Neuronal stem cell (in vitro differentiated cells): ENCODE results near the gene TM9SF4.

Experiments
- DNase-seq: peaks from one replicate; pipeline ENCODE4 v3.0.0-alpha.2; 2013; ENCODE audit warnings: low spot score
- H2AFZ ChIP-seq: one replicate; pipeline ENCODE4 v1.6.1; 2013; ENCODE audit warnings: mild to moderate bottlenecking, low read length, inconsistent platforms
- H2AK5ac ChIP-seq: 2 replicates; pipeline ENCODE4 v1.6.1; 2013; ENCODE audit warnings: low read depth, mild to moderate bottlenecking, inconsistent platforms, low read length, moderate library complexity, mixed read lengths
- H2BK120ac ChIP-seq: 2 replicates; pipeline ENCODE4 v1.6.1; 2013; ENCODE audit warnings: low read depth, mild to moderate bottlenecking, inconsistent platforms, low read length, moderate library complexity, mixed read lengths
- H2BK12ac ChIP-seq: one replicate; pipeline ENCODE4 v1.6.1; 2013; ENCODE audit warnings: low read length, inconsistent platforms
- H2BK15ac ChIP-seq: 2 replicates; pipeline ENCODE4 v1.6.1; 2013; ENCODE audit warnings: mild to moderate bottlenecking, low read length, inconsistent platforms, mixed read lengths
- H2BK5ac ChIP-seq: one replicate; pipeline ENCODE4 v1.6.1; 2013; ENCODE audit warnings: inconsistent platforms, mild to moderate bottlenecking, low read length, moderate library complexity
- H3K14ac ChIP-seq: one replicate; pipeline ENCODE4 v1.6.1; 2013; ENCODE audit warnings: low read length, inconsistent platforms
- H3K18ac ChIP-seq: 2 replicates; pipeline ENCODE4 v1.6.1; 2013; ENCODE audit warnings: low read length, inconsistent platforms
- H3K23ac ChIP-seq: 2 replicates; pipeline ENCODE4 v1.6.1; 2013; ENCODE audit warnings: low read depth, mild to moderate bottlenecking, mixed read lengths, low read length, inconsistent platforms; ENCODE audit not compliant: poor library complexity
- H3K27ac ChIP-seq: replicated peaks from 3 replicates; pipeline ENCODE4 v1.5.1; 2013; ENCODE audit warnings: low read length, inconsistent platforms
- H3K27me3 ChIP-seq, 3 experiments: 2 replicates each; pipeline ENCODE4 v1.6.1; 2013; ENCODE audit warnings: low read length in 3 of 3, mild to moderate bottlenecking in 2 of 3, inconsistent platforms in 1 of 3, low read depth in 1 of 3, mixed read lengths in 1 of 3, moderate library complexity in 1 of 3; ENCODE audit not compliant: control insufficient read depth in 3 of 3, insufficient read depth in 3 of 3
- H3K36me3 ChIP-seq, 2 donors: replicated peaks in 1 of 2; 2 replicates each; pipeline ENCODE4 v1.6.1; 2013; ENCODE audit warnings: low read length in 2 of 2; ENCODE audit not compliant: control insufficient read depth in 2 of 2, insufficient read depth in 2 of 2
- H3K4ac ChIP-seq: 2 replicates; pipeline ENCODE4 v1.6.1; 2013; ENCODE audit warnings: inconsistent platforms, mild to moderate bottlenecking, low read length, moderate library complexity
- H3K4me1 ChIP-seq, 2 donors: 1 replicate in 1 of 2; 2 replicates in 1 of 2; pipeline ENCODE4 v1.6.1; 2013; ENCODE audit warnings: low read length in 2 of 2, low read depth in 1 of 2; ENCODE audit not compliant: control insufficient read depth in 2 of 2, insufficient read depth in 1 of 2
- H3K4me2 ChIP-seq: one replicate; pipeline ENCODE4 v1.6.1; 2013; ENCODE audit warnings: mild to moderate bottlenecking, low read length, inconsistent platforms; ENCODE audit not compliant: insufficient read depth, poor library complexity, severe bottlenecking
- H3K4me3 ChIP-seq, 2 donors: 2 replicates each; pipeline ENCODE4 v1.5.1; 2013; ENCODE audit warnings: low read length in 2 of 2, mild to moderate bottlenecking in 2 of 2, inconsistent platforms in 1 of 2, moderate library complexity in 1 of 2
- H3K79me1 ChIP-seq: one replicate; pipeline ENCODE4 v1.6.1; 2013; ENCODE audit warnings: low read depth, mild to moderate bottlenecking, inconsistent platforms, low read length, moderate library complexity
- H3K9ac ChIP-seq: one replicate; pipeline ENCODE4 v1.6.1; 2013; ENCODE audit warnings: mild to moderate bottlenecking, low read depth, low read length, inconsistent platforms; ENCODE audit not compliant: poor library complexity
- H3K9me3 ChIP-seq, 2 donors: replicated peaks in 1 of 2; 2 replicates each; pipeline versions ENCODE3 to v1.6.1; 2013; ENCODE audit warnings: low read length in 2 of 2, mild to moderate bottlenecking in 2 of 2, inconsistent platforms in 1 of 2, low read depth in 1 of 2, mixed read lengths in 1 of 2, moderate library complexity in 1 of 2; ENCODE audit not compliant: control insufficient read depth in 2 of 2, insufficient read depth in 1 of 2
- H4K8ac ChIP-seq: one replicate; pipeline ENCODE4 v1.6.1; 2013; ENCODE audit warnings: low read depth, mild to moderate bottlenecking, inconsistent platforms, low read length, moderate library complexity
- H4K91ac ChIP-seq: one replicate; pipeline ENCODE4 v1.6.1; 2013; ENCODE audit warnings: low read length, low read depth, mild to moderate bottlenecking, inconsistent platforms; ENCODE audit not compliant: poor library complexity
- WGBS, 2 donors: extraction: QIAGEN DNeasy Blood & Tissue Kit; methylation state at CpG; one replicate each; pipeline ENCODE4 v1.1.7; 2013; ENCODE audit warnings: missing lambda C conversion rate in 2 of 2, mixed read lengths in 1 of 2; ENCODE audit not compliant: insufficient read length in 2 of 2, insufficient replicate concordance in 1 of 2; ENCODE audit errors: extremely low coverage in 2 of 2; 5-methylcytosine and 5-hydroxymethylcytosine counted together

The TM9SF4 gene

DNA sequence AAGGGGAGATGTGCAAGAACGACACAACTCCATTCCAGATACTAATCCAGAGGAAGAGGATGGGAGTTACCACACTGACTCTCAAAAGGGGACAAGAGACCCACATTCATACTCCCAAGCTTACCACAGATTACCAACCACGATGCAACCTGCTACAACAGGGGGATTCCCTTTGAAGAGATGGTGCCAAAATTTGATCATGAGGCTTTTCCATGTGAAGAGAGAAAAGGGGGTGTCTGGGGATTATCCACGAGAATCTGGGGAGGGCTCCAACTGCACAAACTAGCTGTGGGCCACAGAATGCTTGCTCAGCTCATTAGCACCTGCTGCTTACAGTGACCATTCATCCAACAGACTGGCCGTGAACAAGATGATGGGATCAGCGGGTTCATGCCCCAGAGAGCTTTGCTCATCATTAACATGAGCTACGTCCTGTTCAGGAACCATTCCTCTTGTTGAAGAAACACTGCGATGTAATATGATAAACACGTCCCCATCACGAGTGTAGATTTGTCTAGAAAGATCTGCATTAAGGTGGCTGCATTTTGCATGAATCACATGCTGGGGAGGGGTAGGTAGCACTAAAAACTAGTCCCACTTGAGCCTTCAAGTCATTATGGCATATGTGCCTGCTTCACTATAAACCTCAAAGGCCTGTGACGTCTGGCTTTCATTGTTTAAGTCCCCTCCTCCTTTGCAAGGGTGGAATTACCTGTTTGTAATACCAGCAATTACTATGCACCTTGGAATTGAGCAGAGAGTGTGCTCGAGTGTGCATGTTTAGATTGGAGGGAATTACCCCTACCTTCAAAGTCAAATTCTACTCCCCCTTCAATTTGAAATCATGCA lies 94.1 kb downstream of the TM9SF4 start:
- peaks cover 11 to 22% of the 10 kb centered on the region in 2 donors for H3K4me1 ChIP-seq
- H3K9me3 ChIP-seq: no peaks in the 10 kb centered on the region
- H3K36me3 ChIP-seq: peaks cover 29 to 71% of the 10 kb centered on the region in 2 donors
- H4K8ac ChIP-seq: no peak overlapping the region
- no peak overlapping the region for H3K27ac ChIP-seq
- no peaks in the 10 kb centered on the region for H3K27me3 ChIP-seq
- no peak overlapping the region for H3K4me2 ChIP-seq
- no peak overlapping the region for H2BK5ac ChIP-seq
- peaks cover 11% of the 10 kb centered on the region for H3K79me1 ChIP-seq
- no peak overlapping the region for H2BK15ac ChIP-seq
- no peak overlapping the region for H3K23ac ChIP-seq
- WGBS, 2 donors: no CpG with 5 or more reads among the region's 11 CpGs
- no peak overlapping the region for H3K18ac ChIP-seq
- H3K4me3 ChIP-seq: no peak overlapping the region
- no peak overlapping the region for H2BK12ac ChIP-seq
- H2AFZ ChIP-seq: no peak overlapping the region
- no peak overlapping the region for H3K14ac ChIP-seq
- no peak for DNase-seq
- H3K4ac ChIP-seq: no peak overlapping the region
- H3K9ac ChIP-seq: no peak overlapping the region
- H2AK5ac ChIP-seq: no peak overlapping the region
- H4K91ac ChIP-seq: no peak overlapping the region
- no peak overlapping the region for H2BK120ac ChIP-seq

DNA sequence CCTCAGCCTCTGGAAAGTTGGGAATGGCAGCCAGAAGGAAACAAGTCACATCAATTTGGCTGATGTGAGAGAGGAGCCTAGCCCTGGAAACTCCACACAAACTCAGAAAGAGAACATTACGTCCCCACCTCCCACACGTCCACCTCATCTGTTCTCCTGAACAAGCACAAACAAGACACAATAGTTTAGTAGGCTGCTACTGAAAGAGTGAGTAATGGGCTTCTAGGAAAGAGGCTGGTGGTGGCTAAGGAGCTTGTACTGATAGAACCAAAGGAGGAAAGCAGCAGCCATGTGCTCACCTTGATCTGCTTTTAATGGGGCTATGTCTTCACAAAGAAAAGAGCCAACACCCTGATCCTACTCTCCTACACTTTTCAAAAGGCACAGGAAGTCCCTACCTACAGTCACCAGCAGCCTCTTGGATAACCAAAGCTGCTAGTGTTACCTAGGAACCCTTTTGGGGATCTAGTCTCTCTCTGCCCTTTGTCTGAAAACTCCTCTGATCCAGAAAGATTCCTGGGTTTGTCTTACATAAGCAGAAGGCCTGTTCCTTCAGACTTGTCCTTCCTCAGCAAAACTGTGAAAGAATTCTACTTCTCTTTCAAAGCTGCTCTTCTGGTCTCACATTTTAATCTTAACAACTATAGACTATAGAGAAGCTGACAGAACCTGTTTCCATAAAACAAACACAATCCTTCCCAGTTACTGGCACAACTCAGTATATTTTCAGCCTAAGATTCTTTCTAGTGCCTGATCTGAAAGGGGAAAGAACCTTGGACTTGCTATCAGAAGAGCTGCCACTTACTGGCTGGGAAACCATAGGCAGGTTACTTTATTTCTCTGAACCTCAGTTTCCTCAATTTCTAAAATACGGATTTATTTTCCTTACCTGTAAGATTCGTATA lies 94.9 kb downstream of the TM9SF4 start:
- no peaks in the 10 kb centered on the region for H3K27me3 ChIP-seq
- H3K4me1 ChIP-seq: peaks cover 11 to 22% of the 10 kb centered on the region in 2 donors
- no peak overlapping the region for H2BK15ac ChIP-seq
- no peak overlapping the region for H3K4ac ChIP-seq
- no peak overlapping the region for H3K18ac ChIP-seq
- no peak overlapping the region for H2AFZ ChIP-seq
- H2BK12ac ChIP-seq: no peak overlapping the region
- peaks cover 22 to 64% of the 10 kb centered on the region in 2 donors for H3K36me3 ChIP-seq
- no peak overlapping the region for H3K23ac ChIP-seq
- H2BK120ac ChIP-seq: no peak overlapping the region
- DNase-seq: no peak
- no peak overlapping the region for H3K4me3 ChIP-seq
- peaks cover 7% of the 10 kb centered on the region for H3K79me1 ChIP-seq
- no peak overlapping the region for H2AK5ac ChIP-seq
- H4K8ac ChIP-seq: no peak overlapping the region
- no CpG with 5 or more reads among the region's 4 CpGs for WGBS, 2 donors
- H4K91ac ChIP-seq: no peak overlapping the region
- no peak overlapping the region for H3K4me2 ChIP-seq
- no peak overlapping the region for H2BK5ac ChIP-seq
- H3K9ac ChIP-seq: no peak overlapping the region
- H3K27ac ChIP-seq: no peak overlapping the region
- H3K14ac ChIP-seq: no peak overlapping the region
- no peaks in the 10 kb centered on the region for H3K9me3 ChIP-seq

GRCh38 chr20:32205110-32205842 lies 95.8 kb downstream of the TM9SF4 start:
- no peak overlapping the region for H3K27ac ChIP-seq

More at GRCh38 chr20:32205110-32205842, 95.8 kb downstream of the TM9SF4 start:
- Histone ChIP-seq H2BK5ac (no peak overlapping the region), H3K9ac (no peak overlapping the region), H2AK5ac (no peak overlapping the region), H3K4me2 (peak overlapping the region; percentile 74), H3K4me3 (no peak overlapping the region), H3K79me1 (peaks cover 7% of the 10 kb centered on the region), H2AFZ (no peak overlapping the region), H4K91ac (no peak overlapping the region), H3K4me1 (peaks cover 11 to 22% of the 10 kb centered on the region in 2 donors), H2BK12ac (no peak overlapping the region), H3K4ac (no peak overlapping the region), H3K18ac (no peak overlapping the region), H3K36me3 (peaks cover 22 to 64% of the 10 kb centered on the region in 2 donors), H3K23ac (no peak overlapping the region), H3K14ac (no peak overlapping the region), H3K9me3 (no peaks in the 10 kb centered on the region), H2BK15ac (no peak overlapping the region), H3K27me3 (no peaks in the 10 kb centered on the region), H4K8ac (no peak overlapping the region), H2BK120ac (no peak overlapping the region)
- no CpG with 5 or more reads among the region's 5 CpGs for whole genome bisulfite sequencing, 2 donors
- no peak for DNase-seq
